HepG2 (cell line): ENCODE results near the gene PDPK1. TPM values are rescaled to one million over a fixed set of nuclear protein-coding genes. Genes with fewer than 3 reads are reported as not detected.
A peak's percentile ranks its signal among the peaks of the same experiment; 100 is the strongest.

Experiments used
- ATAC-seq: fragments of 200-7000 bp; cut with Tn5 transposase; 3 replicates; pipeline ENCODE4 v1.9.1; 2020; ENCODE audit warnings: mild to moderate bottlenecking, moderate library complexity
- BruUV-seq: library from RNA; stranded (reverse); fragments of 400-500 nt; replicated peaks from 2 replicates; lab custom pipeline; 2021; lab: Mats Ljungman, UMichigan
- CTCF ChIA-PET: fragments of 300-600 bp; formaldehyde crosslinking; extraction: SDS; loops from one replicate; lab custom pipeline; 2021; ENCODE audit warnings: low total read pairs, inconsistent platforms, low intra/inter-chr PET ratio; lab: Yijun Ruan, JAX
- POLR2A ChIA-PET: fragments of 350-600 bp; sonication (Branson Sonifier 250); formaldehyde crosslinking; loops from one replicate; lab custom pipeline; 2020; ENCODE audit warnings: antibody characterized with exemption, inconsistent platforms; lab: Yijun Ruan, JAX
- DNase-seq: peaks from one replicate; pipeline ENCODE4 v3.0.0-alpha.2; 2015; ENCODE audit warnings: low spot score
- FAIRE-seq: peaks from 3 replicates; lab custom pipeline; 2011; peaks lifted over from hg19 to GRCh38; lab: Jason Lieb, UNC
- H2AFZ ChIP-seq: one replicate; pipeline ENCODE4 v1.6.1; 2011; ENCODE audit warnings: low read length, inconsistent platforms
- H3K27ac ChIP-seq: fragments of 300-600 bp; 3 replicates; pipeline ENCODE4 v1.8.0; 2011; ENCODE audit warnings: mixed run types, mild to moderate bottlenecking, mixed read lengths, low read length, inconsistent platforms; ENCODE audit not compliant: insufficient read depth; ENCODE audit errors: extremely low read length
- H3K27me3 ChIP-seq, 2 experiments: fragments of 200-600 bp in 1 of 2; 2 replicates in 1 of 2; 3 replicates in 1 of 2; pipeline versions ENCODE4 v1.6.0 to v1.8.0; 2011; ENCODE audit warnings: low read length in 2 of 2, mild to moderate bottlenecking in 2 of 2, moderate library complexity in 2 of 2, inconsistent platforms in 1 of 2; ENCODE audit not compliant: insufficient read depth in 2 of 2, control insufficient read depth in 1 of 2
- H3K36me3 ChIP-seq, 2 experiments: fragments of 200-600 bp in 1 of 2; replicated peaks in 1 of 2; 2 replicates in 1 of 2; 3 replicates in 1 of 2; pipeline versions ENCODE4 v1.5.1 to v1.8.0; 2011; ENCODE audit warnings: low read length in 2 of 2, inconsistent platforms in 1 of 2; ENCODE audit not compliant: insufficient read depth in 2 of 2, control insufficient read depth in 1 of 2
- H3K4me1 ChIP-seq: 2 replicates; pipeline ENCODE4 v1.5.1; 2012; ENCODE audit warnings: low read length, inconsistent platforms; ENCODE audit not compliant: insufficient read depth
- H3K4me2 ChIP-seq: 2 replicates; pipeline ENCODE4 v1.6.0; 2011; ENCODE audit warnings: low read depth, low read length, inconsistent platforms
- H3K4me3 ChIP-seq, 3 experiments: fragments of 200-600 bp in 1 of 3; sonication (generic), shearing (Covaris generic) in 1 of 3; replicated peaks in 1 of 3; 2 replicates each; pipeline ENCODE4 v1.5.1; 2011 to 2016; ENCODE audit warnings: low read length in 3 of 3, inconsistent platforms in 2 of 3, low read depth in 2 of 3, mild to moderate bottlenecking in 2 of 3, control low read depth in 1 of 3, mixed read lengths in 1 of 3; ENCODE audit not compliant: insufficient read depth in 1 of 3
- H3K79me2 ChIP-seq: one replicate; pipeline ENCODE4 v1.6.1; 2011; ENCODE audit warnings: low read length, inconsistent platforms; ENCODE audit not compliant: insufficient read depth
- H3K9ac ChIP-seq: 2 replicates; pipeline ENCODE4 v1.6.0; 2011; ENCODE audit warnings: mild to moderate bottlenecking, low read depth, low read length, inconsistent platforms; ENCODE audit not compliant: insufficient read depth
- H3K9me3 ChIP-seq: 2 replicates; pipeline ENCODE4 v1.5.1; 2012; ENCODE audit warnings: mild to moderate bottlenecking, low read length
- H4K20me1 ChIP-seq: 2 replicates; pipeline ENCODE4 v1.6.0; 2011; ENCODE audit warnings: inconsistent platforms, mild to moderate bottlenecking, low read length, moderate library complexity; ENCODE audit not compliant: insufficient read depth
- HINFP ChIP-seq: sonication (generic); formaldehyde crosslinking; IDR thresholded peaks from 2 replicates; pipeline ENCODE4 v1.4.0; 2020; ENCODE audit warnings: low read depth, mild to moderate bottlenecking, missing genetic modification reagents
- ZNF770 ChIP-seq: sonication (generic); formaldehyde crosslinking; IDR thresholded peaks from 2 replicates; pipeline ENCODE4 v1.5.0; 2020; ENCODE audit warnings: mild to moderate bottlenecking, missing genetic modification reagents
- WGBS: methylation state at CpG from one replicate; pipeline ENCODE4 v1.1.6; 2017; ENCODE audit warnings: low lambda C conversion rate; 5-methylcytosine and 5-hydroxymethylcytosine counted together
- in situ Hi-C: cut with HindIII; loops from 2 replicates; pipeline ENCODE4 v1.10.0; 2017; ENCODE audit warnings: low pct_unique_long_range_greater_than_20kb; ENCODE audit not compliant: extremely low pct_ligation_motif_present
- intact Hi-C: fragments of 100-400 bp; cut with micrococcal nuclease; formaldehyde crosslinking; loops from one replicate; pipeline ENCODE4 v1.10.0; 2022; ENCODE audit not compliant: unreplicated experiment
- polyA plus RNA-seq, 8 experiments: library from polyadenylated mRNA; depleted of rRNA in 3 of 8; stranded (reverse) in 7 of 8; unstranded in 1 of 8; fragments of >200 nt; fragmentation: Illumina TruSeq in 4 of 8; extraction: Trizol in 4 of 8; gene quantifications; 2 replicates each; pipeline versions ENCODE4 v1.2.1 to v1.2.3, GENCODE V29; 2011 to 2016; ENCODE audit warnings: low read depth in 4 of 8, missing spikeins in 1 of 8, mixed read lengths in 1 of 8; ENCODE audit not compliant: insufficient read depth in 1 of 8
- total RNA-seq, 5 experiments: library from RNA; depleted of rRNA; stranded (reverse); fragments of >200 nt; fragmentation: Illumina TruSeq; extraction: Trizol; gene quantifications; 2 replicates each; pipeline ENCODE4 v1.2.3, GENCODE V29; 2016; ENCODE audit warnings: low read depth in 1 of 5
- TF ChIP-seq, protein P1 (sequence below): sonication (generic); formaldehyde crosslinking; IDR thresholded peaks from one replicate; pipeline ENCODE4 v1.5.1; 2020; ENCODE audit warnings: mild to moderate bottlenecking, missing genetic modification reagents; ENCODE audit errors: not compliant biosample characterization
- TF ChIP-seq, protein P2 (sequence below): sonication (generic); formaldehyde crosslinking; IDR thresholded peaks from 2 replicates; pipeline ENCODE4 v1.4.0; 2020; ENCODE audit warnings: low read depth, mild to moderate bottlenecking, missing genetic modification reagents
- TF ChIP-seq, protein P3 (sequence below): sonication (generic); formaldehyde crosslinking; IDR thresholded peaks from 2 replicates; pipeline ENCODE4 v1.9.0; 2021; ENCODE audit warnings: missing genetic modification reagents, mild to moderate bottlenecking, borderline replicate concordance

Gene PDPK1
- total and polyA plus RNA-seq, 2 of the 13 experiments (the other 11 are each of a cell fraction or from before 2014, with no cell fraction given) = 59.6 to 129 TPM

GRCh38 chr16:2507052-2507659, 30.7 kb upstream of the PDPK1 start:
- no peaks in the 10 kb centered on the region for H3K27me3 ChIP-seq
- no TSS peak for BruUV-seq
- H3K9ac ChIP-seq = no peak overlapping the region
- 88% methylated on average over 10 of the region's 14 CpGs for WGBS
- no peaks in the 10 kb centered on the region for H3K79me2 ChIP-seq
- H3K4me3 ChIP-seq = no peak overlapping the region
- no peak for DNase-seq
- TF ChIP-seq, protein P1, sequence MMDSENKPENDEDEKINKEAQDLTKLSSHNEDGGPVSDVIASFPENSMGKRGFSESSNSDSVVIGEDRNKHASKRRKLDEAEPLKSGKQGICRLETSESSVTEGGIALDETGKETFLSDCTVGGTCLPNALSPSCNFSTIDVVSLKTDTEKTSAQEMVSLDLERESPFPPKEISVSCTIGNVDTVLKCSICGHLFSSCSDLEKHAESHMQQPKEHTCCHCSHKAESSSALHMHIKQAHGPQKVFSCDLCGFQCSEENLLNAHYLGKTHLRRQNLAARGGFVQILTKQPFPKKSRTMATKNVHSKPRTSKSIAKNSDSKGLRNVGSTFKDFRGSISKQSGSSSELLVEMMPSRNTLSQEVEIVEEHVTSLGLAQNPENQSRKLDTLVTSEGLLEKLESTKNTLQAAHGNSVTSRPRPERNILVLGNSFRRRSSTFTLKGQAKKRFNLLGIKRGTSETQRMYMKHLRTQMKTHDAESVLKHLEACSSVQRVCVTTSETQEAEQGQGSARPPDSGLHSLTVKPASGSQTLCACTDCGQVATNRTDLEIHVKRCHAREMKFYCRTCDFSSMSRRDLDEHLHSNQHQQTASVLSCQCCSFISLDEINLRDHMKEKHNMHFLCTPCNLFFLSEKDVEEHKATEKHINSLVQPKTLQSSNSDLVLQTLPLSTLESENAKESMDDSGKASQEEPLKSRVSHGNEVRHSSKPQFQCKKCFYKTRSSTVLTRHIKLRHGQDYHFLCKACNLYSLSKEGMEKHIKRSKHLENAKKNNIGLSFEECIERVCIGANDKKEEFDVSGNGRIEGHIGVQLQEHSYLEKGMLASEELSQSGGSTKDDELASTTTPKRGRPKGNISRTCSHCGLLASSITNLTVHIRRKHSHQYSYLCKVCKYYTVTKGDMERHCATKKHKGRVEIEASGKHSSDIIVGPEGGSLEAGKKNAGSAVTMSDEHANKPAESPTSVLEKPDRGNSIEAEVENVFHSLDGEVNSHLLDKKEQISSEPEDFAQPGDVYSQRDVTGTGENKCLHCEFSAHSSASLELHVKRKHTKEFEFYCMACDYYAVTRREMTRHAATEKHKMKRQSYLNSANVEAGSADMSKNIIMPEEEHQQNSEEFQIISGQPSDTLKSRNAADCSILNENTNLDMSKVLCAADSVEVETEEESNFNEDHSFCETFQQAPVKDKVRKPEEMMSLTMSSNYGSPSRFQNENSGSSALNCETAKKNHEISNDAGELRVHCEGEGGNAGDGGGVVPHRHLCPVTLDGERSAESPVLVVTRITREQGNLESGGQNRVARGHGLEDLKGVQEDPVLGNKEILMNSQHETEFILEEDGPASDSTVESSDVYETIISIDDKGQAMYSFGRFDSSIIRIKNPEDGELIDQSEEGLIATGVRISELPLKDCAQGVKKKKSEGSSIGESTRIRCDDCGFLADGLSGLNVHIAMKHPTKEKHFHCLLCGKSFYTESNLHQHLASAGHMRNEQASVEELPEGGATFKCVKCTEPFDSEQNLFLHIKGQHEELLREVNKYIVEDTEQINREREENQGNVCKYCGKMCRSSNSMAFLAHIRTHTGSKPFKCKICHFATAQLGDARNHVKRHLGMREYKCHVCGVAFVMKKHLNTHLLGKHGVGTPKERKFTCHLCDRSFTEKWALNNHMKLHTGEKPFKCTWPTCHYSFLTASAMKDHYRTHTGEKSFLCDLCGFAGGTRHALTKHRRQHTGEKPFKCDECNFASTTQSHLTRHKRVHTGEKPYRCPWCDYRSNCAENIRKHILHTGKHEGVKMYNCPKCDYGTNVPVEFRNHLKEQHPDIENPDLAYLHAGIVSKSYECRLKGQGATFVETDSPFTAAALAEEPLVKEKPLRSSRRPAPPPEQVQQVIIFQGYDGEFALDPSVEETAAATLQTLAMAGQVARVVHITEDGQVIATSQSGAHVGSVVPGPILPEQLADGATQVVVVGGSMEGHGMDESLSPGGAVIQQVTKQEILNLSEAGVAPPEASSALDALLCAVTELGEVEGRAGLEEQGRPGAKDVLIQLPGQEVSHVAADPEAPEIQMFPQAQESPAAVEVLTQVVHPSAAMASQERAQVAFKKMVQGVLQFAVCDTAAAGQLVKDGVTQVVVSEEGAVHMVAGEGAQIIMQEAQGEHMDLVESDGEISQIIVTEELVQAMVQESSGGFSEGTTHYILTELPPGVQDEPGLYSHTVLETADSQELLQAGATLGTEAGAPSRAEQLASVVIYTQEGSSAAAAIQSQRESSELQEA (CRISPR knock-in tag) = no peak
- no peak for TF ChIP-seq HINFP (CRISPR knock-in tag)
- TF ChIP-seq, protein P2, sequence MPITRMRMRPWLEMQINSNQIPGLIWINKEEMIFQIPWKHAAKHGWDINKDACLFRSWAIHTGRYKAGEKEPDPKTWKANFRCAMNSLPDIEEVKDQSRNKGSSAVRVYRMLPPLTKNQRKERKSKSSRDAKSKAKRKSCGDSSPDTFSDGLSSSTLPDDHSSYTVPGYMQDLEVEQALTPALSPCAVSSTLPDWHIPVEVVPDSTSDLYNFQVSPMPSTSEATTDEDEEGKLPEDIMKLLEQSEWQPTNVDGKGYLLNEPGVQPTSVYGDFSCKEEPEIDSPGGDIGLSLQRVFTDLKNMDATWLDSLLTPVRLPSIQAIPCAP (CRISPR knock-in tag) = no peak
- TF ChIP-seq ZNF770 (CRISPR knock-in tag) = no peak
- TF ChIP-seq, protein P3, sequence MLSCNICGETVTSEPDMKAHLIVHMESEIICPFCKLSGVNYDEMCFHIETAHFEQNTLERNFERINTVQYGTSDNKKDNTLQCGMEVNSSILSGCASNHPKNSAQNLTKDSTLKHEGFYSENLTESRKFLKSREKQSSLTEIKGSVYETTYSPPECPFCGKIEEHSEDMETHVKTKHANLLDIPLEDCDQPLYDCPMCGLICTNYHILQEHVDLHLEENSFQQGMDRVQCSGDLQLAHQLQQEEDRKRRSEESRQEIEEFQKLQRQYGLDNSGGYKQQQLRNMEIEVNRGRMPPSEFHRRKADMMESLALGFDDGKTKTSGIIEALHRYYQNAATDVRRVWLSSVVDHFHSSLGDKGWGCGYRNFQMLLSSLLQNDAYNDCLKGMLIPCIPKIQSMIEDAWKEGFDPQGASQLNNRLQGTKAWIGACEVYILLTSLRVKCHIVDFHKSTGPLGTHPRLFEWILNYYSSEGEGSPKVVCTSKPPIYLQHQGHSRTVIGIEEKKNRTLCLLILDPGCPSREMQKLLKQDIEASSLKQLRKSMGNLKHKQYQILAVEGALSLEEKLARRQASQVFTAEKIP (CRISPR knock-in tag) = no peak
- no peak for FAIRE-seq
- ChIA-PET CTCF (no interaction called here), POLR2A (no interaction called here)
- H3K36me3 ChIP-seq = peaks cover 0 to 2% of the 10 kb centered on the region in 2 experiments; a peak in 1 of 5 replicates
- in situ Hi-C loops = no loop called here
- no peaks in the 10 kb centered on the region for H3K9me3 ChIP-seq
- ATAC-seq = peak; percentile 23; the same call in 2 of the 3 replicates
- no peak overlapping the region for H3K27ac ChIP-seq
- H3K4me2 ChIP-seq = no peak overlapping the region
- intact Hi-C loops = loop anchor here (10.0 kb wide), 1 partner anchor 162 kb away; the partner anchor contains the start of gene ABCA3
- H3K4me1 ChIP-seq = peaks cover 24% of the 10 kb centered on the region
- no peaks in the 10 kb centered on the region for H4K20me1 ChIP-seq
- no peak overlapping the region for H2AFZ ChIP-seq
